HepG2 (cell line): ENCODE results near the gene ZSCAN21. TPM values are rescaled to one million over a fixed set of nuclear protein-coding genes. Genes with fewer than 3 reads are reported as not detected.

Experiments used
- CHD2 ChIP-seq: IDR thresholded peaks from 2 replicates; pipeline ENCODE4 v1.6.1; 2011; ENCODE audit warnings: low read depth, low read length, improper control_type of control experiment
- DNMT1 ChIP-seq: sonication (generic); formaldehyde crosslinking; IDR thresholded peaks from 2 replicates; pipeline ENCODE4 v1.5.1; 2020; ENCODE audit warnings: mild to moderate bottlenecking, missing genetic modification reagents
- DR1 ChIP-seq: sonication (generic); formaldehyde crosslinking; IDR thresholded peaks from 2 replicates; pipeline ENCODE4 v1.8.0; 2021; ENCODE audit warnings: mild to moderate bottlenecking, missing genetic modification reagents, inconsistent platforms
- ELF4 ChIP-seq: sonication (generic); formaldehyde crosslinking; IDR thresholded peaks from 2 replicates; pipeline ENCODE4 v1.5.0; 2020; ENCODE audit warnings: missing genetic modification reagents, mild to moderate bottlenecking, moderate library complexity, borderline replicate concordance
- IRX3 ChIP-seq: sonication (generic); formaldehyde crosslinking; IDR thresholded peaks from 2 replicates; pipeline ENCODE4 v1.8.1; 2023; ENCODE audit warnings: mild to moderate bottlenecking, low read depth, missing genetic modification reagents, borderline replicate concordance
- ISL2 ChIP-seq: sonication (generic); formaldehyde crosslinking; IDR thresholded peaks from 2 replicates; pipeline ENCODE4 v1.5.0; 2020; ENCODE audit warnings: missing genetic modification reagents
- JUN ChIP-seq: sonication (generic); formaldehyde crosslinking; IDR thresholded peaks from 2 replicates; pipeline ENCODE4 v1.4.0; 2020; ENCODE audit warnings: mild to moderate bottlenecking, missing genetic modification reagents
- KDM4B ChIP-seq: sonication (generic); formaldehyde crosslinking; IDR thresholded peaks from 2 replicates; pipeline ENCODE4 v1.4.0; 2020; ENCODE audit warnings: missing genetic modification reagents
- MBNL3 ChIP-seq: fragments of 250-450 bp; sonication (Bioruptor Pico); conservative IDR thresholded peaks from 2 replicates; pipeline ENCODE4 v1.8.0; 2022; ENCODE audit warnings: mild to moderate bottlenecking, inconsistent platforms
- PTBP1 ChIP-seq: fragments of 200-400 bp; formaldehyde crosslinking; IDR thresholded peaks from 2 replicates; pipeline ENCODE4 v1.6.1; 2018; ENCODE audit warnings: low read length, low read depth; ENCODE audit not compliant: poor library complexity, severe bottlenecking
- RARA ChIP-seq: IDR thresholded peaks from 2 replicates; pipeline ENCODE4 v1.6.1; 2016; ENCODE audit warnings: missing genetic modification reagents, missing compliant biosample characterization
- SIN3B ChIP-seq: fragments of 150-350 bp; IDR thresholded peaks from 2 replicates; pipeline ENCODE4 v1.6.1; 2014; ENCODE audit warnings: low read length
- SMAD3 ChIP-seq: sonication (generic); formaldehyde crosslinking; IDR thresholded peaks from 2 replicates; pipeline ENCODE4 v1.4.0; 2020; ENCODE audit warnings: missing genetic modification reagents
- THYN1 ChIP-seq: sonication (generic); formaldehyde crosslinking; IDR thresholded peaks from 2 replicates; pipeline ENCODE4 v1.8.1; 2023; ENCODE audit warnings: low read depth, mild to moderate bottlenecking, moderate library complexity, missing genetic modification reagents, borderline replicate concordance
- WIZ ChIP-seq: sonication (generic); formaldehyde crosslinking; IDR thresholded peaks from 2 replicates; pipeline ENCODE4 v1.5.1; 2020; ENCODE audit warnings: mild to moderate bottlenecking, missing genetic modification reagents
- YEATS4 ChIP-seq: sonication (generic); formaldehyde crosslinking; IDR thresholded peaks from 2 replicates; pipeline ENCODE4 v1.4.0; 2020; ENCODE audit warnings: missing genetic modification reagents, borderline replicate concordance
- ZBTB21 ChIP-seq: sonication (generic); formaldehyde crosslinking; IDR thresholded peaks from 2 replicates; pipeline ENCODE4 v1.4.0; 2020; ENCODE audit warnings: missing genetic modification reagents
- ZFYVE20 ChIP-seq: sonication (generic); formaldehyde crosslinking; IDR thresholded peaks from 2 replicates; pipeline ENCODE4 v1.8.0; 2023; ENCODE audit warnings: low read depth, mild to moderate bottlenecking, moderate library complexity, missing genetic modification reagents, borderline replicate concordance
- ZNF136 ChIP-seq: sonication (generic); formaldehyde crosslinking; IDR thresholded peaks from 2 replicates; pipeline ENCODE4 v1.8.1; 2022; ENCODE audit warnings: low read depth, mild to moderate bottlenecking, moderate library complexity, missing genetic modification reagents
- ZNF383 ChIP-seq: sonication (generic); formaldehyde crosslinking; IDR thresholded peaks from 2 replicates; pipeline ENCODE4 v1.4.0; 2020; ENCODE audit warnings: missing genetic modification reagents, mild to moderate bottlenecking, borderline replicate concordance
- ZNF616 ChIP-seq: sonication (generic); formaldehyde crosslinking; IDR thresholded peaks from 2 replicates; pipeline ENCODE4 v1.5.0; 2020; ENCODE audit warnings: low read depth, mild to moderate bottlenecking, missing genetic modification reagents
- ZNF7 ChIP-seq: IDR thresholded peaks from 2 replicates; pipeline ENCODE4 v1.6.1; 2016; ENCODE audit warnings: missing biosample characterization, missing genetic modification reagents
- ZNF773 ChIP-seq: sonication (generic); formaldehyde crosslinking; IDR thresholded peaks from 2 replicates; pipeline ENCODE4 v1.4.0; 2020; ENCODE audit warnings: missing genetic modification reagents, borderline replicate concordance
- polyA plus RNA-seq, 8 experiments: library from polyadenylated mRNA; depleted of rRNA in 3 of 8; stranded (reverse) in 7 of 8; unstranded in 1 of 8; fragments of >200 nt; fragmentation: Illumina TruSeq in 4 of 8; extraction: Trizol in 4 of 8; gene quantifications; 2 replicates each; pipeline versions ENCODE4 v1.2.1 to v1.2.3, GENCODE V29; 2011 to 2016; ENCODE audit warnings: low read depth in 4 of 8, missing spikeins in 1 of 8, mixed read lengths in 1 of 8; ENCODE audit not compliant: insufficient read depth in 1 of 8
- total RNA-seq, 5 experiments: library from RNA; depleted of rRNA; stranded (reverse); fragments of >200 nt; fragmentation: Illumina TruSeq; extraction: Trizol; gene quantifications; 2 replicates each; pipeline ENCODE4 v1.2.3, GENCODE V29; 2016; ENCODE audit warnings: low read depth in 1 of 5
- TF ChIP-seq, protein P1 (sequence below): sonication (generic); formaldehyde crosslinking; IDR thresholded peaks from 2 replicates; pipeline ENCODE4 v1.4.0; 2020; ENCODE audit warnings: missing genetic modification reagents, borderline replicate concordance
- TF ChIP-seq, protein P2 (sequence below): IDR thresholded peaks from 2 replicates; pipeline ENCODE4 v1.6.1; 2016; ENCODE audit warnings: low read depth
- TF ChIP-seq, protein P3 (sequence below): IDR thresholded peaks from 2 replicates; pipeline ENCODE4 v1.6.1; 2018; ENCODE audit warnings: missing genetic modification reagents, mild to moderate bottlenecking, missing compliant biosample characterization

Gene ZSCAN21
- total and polyA plus RNA-seq, 2 of the 13 experiments (the other 11 are each of a cell fraction or from before 2014, with no cell fraction given): 7.0 to 10.0 TPM

DNA sequence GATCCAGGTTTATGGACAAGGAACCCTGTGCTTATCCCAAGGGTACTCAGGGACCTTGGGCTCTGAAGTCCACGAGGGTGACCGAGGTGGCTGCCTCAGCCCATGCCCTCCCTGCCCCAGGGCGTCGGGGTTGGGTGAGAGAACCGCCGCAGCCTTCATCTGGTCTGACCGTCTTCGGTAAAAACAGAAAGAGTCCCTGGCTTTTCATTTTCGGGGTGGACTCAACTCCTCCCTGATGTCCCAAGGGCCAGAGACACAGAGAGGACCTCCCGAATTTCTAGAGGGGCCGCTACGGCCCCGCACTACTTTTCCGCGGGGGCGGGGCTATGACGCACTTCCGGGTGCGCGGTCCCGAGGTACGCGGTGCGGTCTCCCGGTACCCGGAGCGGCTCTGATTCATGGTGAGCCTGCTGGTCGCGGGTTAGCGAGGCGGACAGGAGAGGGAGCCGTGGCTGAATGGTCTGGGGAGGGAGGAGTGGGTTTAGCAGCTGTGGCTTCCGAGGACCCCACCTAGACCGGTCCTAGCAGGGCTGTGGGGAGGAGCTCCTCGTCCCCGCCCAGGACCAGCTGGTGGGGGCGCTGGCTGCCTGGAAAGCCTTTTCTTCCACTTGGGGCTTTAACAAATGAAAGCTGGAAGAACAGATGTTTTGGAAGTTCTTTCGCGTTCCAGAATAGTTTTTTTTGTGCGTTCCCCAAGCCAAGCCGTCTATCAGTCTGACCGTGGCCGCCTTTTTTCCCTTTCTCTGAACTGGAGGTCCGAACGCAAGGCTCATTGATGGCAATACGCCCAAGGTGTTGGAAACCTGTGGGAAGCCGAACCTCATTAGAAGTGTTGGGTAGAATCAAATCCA is at the start of gene ZSCAN21 (continued):
- TF ChIP-seq ZNF383 (CRISPR knock-in tag) (no peak), ZNF616 (CRISPR knock-in tag) (no peak), ZNF136 (CRISPR knock-in tag) (no peak; the same call in 1 of the 2 replicates), ZNF7 (CRISPR knock-in tag) (no peak), ZFYVE20 (CRISPR knock-in tag) (no peak), JUN (CRISPR knock-in tag) (no peak), DR1 (peak; percentile 55; the same call in 1 of the 2 replicates), ISL2 (CRISPR knock-in tag) (0 out of 2 replicates have a peak, but pooled peaks have one; percentile 37), ELF4 (no peak), CHD2 (no peak), ZBTB21 (no peak), MBNL3 (CRISPR knock-in tag) (no peak), ZNF773 (CRISPR knock-in tag) (no peak), YEATS4 (CRISPR knock-in tag) (peak; percentile 87), WIZ (no peak; the same call in 1 of the 2 replicates), KDM4B (CRISPR knock-in tag) (peak; percentile 29; the same call in 1 of the 2 replicates), THYN1 (CRISPR knock-in tag) (no peak), PTBP1 (no peak), IRX3 (peak; percentile 30; the same call in 1 of the 2 replicates), RARA (no peak), SIN3B (no peak), DNMT1 (CRISPR knock-in tag) (no peak), SMAD3 (CRISPR knock-in tag) (no peak)
- TF ChIP-seq, protein P1, sequence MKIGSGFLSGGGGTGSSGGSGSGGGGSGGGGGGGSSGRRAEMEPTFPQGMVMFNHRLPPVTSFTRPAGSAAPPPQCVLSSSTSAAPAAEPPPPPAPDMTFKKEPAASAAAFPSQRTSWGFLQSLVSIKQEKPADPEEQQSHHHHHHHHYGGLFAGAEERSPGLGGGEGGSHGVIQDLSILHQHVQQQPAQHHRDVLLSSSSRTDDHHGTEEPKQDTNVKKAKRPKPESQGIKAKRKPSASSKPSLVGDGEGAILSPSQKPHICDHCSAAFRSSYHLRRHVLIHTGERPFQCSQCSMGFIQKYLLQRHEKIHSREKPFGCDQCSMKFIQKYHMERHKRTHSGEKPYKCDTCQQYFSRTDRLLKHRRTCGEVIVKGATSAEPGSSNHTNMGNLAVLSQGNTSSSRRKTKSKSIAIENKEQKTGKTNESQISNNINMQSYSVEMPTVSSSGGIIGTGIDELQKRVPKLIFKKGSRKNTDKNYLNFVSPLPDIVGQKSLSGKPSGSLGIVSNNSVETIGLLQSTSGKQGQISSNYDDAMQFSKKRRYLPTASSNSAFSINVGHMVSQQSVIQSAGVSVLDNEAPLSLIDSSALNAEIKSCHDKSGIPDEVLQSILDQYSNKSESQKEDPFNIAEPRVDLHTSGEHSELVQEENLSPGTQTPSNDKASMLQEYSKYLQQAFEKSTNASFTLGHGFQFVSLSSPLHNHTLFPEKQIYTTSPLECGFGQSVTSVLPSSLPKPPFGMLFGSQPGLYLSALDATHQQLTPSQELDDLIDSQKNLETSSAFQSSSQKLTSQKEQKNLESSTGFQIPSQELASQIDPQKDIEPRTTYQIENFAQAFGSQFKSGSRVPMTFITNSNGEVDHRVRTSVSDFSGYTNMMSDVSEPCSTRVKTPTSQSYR: no peak
- TF ChIP-seq, protein P2, sequence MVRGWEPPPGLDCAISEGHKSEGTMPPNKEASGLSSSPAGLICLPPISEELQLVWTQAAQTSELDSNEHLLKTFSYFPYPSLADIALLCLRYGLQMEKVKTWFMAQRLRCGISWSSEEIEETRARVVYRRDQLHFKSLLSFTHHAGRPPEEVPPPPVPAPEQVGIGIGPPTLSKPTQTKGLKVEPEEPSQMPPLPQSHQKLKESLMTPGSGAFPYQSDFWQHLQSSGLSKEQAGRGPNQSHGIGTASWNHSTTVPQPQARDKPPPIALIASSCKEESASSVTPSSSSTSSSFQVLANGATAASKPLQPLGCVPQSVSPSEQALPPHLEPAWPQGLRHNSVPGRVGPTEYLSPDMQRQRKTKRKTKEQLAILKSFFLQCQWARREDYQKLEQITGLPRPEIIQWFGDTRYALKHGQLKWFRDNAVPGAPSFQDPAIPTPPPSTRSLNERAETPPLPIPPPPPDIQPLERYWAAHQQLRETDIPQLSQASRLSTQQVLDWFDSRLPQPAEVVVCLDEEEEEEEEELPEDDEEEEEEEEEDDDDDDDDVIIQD (CRISPR knock-in tag): peak; percentile 46; the same call in 1 of the 2 replicates
- TF ChIP-seq, protein P3, sequence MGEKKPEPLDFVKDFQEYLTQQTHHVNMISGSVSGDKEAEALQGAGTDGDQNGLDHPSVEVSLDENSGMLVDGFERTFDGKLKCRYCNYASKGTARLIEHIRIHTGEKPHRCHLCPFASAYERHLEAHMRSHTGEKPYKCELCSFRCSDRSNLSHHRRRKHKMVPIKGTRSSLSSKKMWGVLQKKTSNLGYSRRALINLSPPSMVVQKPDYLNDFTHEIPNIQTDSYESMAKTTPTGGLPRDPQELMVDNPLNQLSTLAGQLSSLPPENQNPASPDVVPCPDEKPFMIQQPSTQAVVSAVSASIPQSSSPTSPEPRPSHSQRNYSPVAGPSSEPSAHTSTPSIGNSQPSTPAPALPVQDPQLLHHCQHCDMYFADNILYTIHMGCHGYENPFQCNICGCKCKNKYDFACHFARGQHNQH (CRISPR knock-in tag): 0 out of 2 replicates have a peak, but pooled peaks have one; percentile 17
